Muscle layer of duodenum (tissue), 2 donors: Measurements from ENCODE around the gene TEX22.

ENCODE experiments used
- H3K27ac ChIP-seq: one replicate; pipeline ENCODE4 v1.7.0; 2013; ENCODE audit warnings: mild to moderate bottlenecking, low read length
- H3K27me3 ChIP-seq: one replicate; pipeline ENCODE4 v1.7.0; 2013; ENCODE audit warnings: low read depth, mild to moderate bottlenecking, control low read depth, low read length
- H3K36me3 ChIP-seq, 2 donors: one replicate each; pipeline ENCODE4 v1.7.0; 2013; ENCODE audit warnings: low read length in 2 of 2, control low read depth in 1 of 2, mild to moderate bottlenecking in 1 of 2; ENCODE audit not compliant: insufficient read depth in 2 of 2, control insufficient read depth in 1 of 2
- H3K4me1 ChIP-seq, 2 donors: one replicate each; pipeline ENCODE4 v1.7.0; 2013; ENCODE audit warnings: low read length in 2 of 2, mild to moderate bottlenecking in 2 of 2, control low read depth in 1 of 2, moderate library complexity in 1 of 2; ENCODE audit not compliant: insufficient read depth in 2 of 2, control insufficient read depth in 1 of 2
- H3K4me3 ChIP-seq, 2 donors: one replicate each; pipeline ENCODE4 v1.7.0; 2013; ENCODE audit warnings: low read length in 2 of 2, low read depth in 1 of 2, mild to moderate bottlenecking in 1 of 2
- H3K9me3 ChIP-seq, 2 donors: one replicate each; pipeline ENCODE4 v1.7.0; 2013; ENCODE audit warnings: low read length in 2 of 2, control low read depth in 1 of 2, mild to moderate bottlenecking in 1 of 2; ENCODE audit not compliant: control insufficient read depth in 1 of 2
- donor health status: healthy.

Gene TEX22

GRCh38 chr14:105439710-105440553, 41.6 kb downstream of the TEX22 start:
- peaks cover 0 to 8% of the 10 kb centered on the region in 2 donors for H3K4me1 ChIP-seq
- no peak overlapping the region for H3K4me3 ChIP-seq
- no peak overlapping the region for H3K27ac ChIP-seq
- H3K27me3 ChIP-seq: no peaks in the 10 kb centered on the region
- H3K36me3 ChIP-seq: peaks cover 0 to 19% of the 10 kb centered on the region in 2 donors
- H3K9me3 ChIP-seq: no peaks in the 10 kb centered on the region

GRCh38 chr14:105440554-105440900, 42.2 kb downstream of the TEX22 start:
- Histone ChIP-seq H3K27ac (no peak overlapping the region), H3K36me3 (peaks cover 0 to 19% of the 10 kb centered on the region in 2 donors), H3K9me3 (no peaks in the 10 kb centered on the region), H3K4me3 (no peak overlapping the region), H3K4me1 (peaks cover 0 to 8% of the 10 kb centered on the region in 2 donors), H3K27me3 (no peaks in the 10 kb centered on the region)

GRCh38 chr14:105440992-105441391, 42.7 kb downstream of the TEX22 start:
- no peak overlapping the region for H3K4me3 ChIP-seq
- H3K9me3 ChIP-seq: no peaks in the 10 kb centered on the region
- no peak overlapping the region for H3K27ac ChIP-seq
- H3K36me3 ChIP-seq: peaks cover 0 to 19% of the 10 kb centered on the region in 2 donors
- no peaks in the 10 kb centered on the region for H3K27me3 ChIP-seq
- peaks cover 0 to 8% of the 10 kb centered on the region in 2 donors for H3K4me1 ChIP-seq

GRCh38 chr14:105442125-105442524, 43.8 kb downstream of the TEX22 start:
- no peaks in the 10 kb centered on the region for H3K27me3 ChIP-seq
- no peaks in the 10 kb centered on the region for H3K9me3 ChIP-seq
- H3K4me3 ChIP-seq: no peak overlapping the region
- peaks cover 0 to 8% of the 10 kb centered on the region in 2 donors for H3K4me1 ChIP-seq
- H3K36me3 ChIP-seq: peaks cover 0 to 19% of the 10 kb centered on the region in 2 donors
- no peak overlapping the region for H3K27ac ChIP-seq

- H3K36me3 ChIP-seq: peaks cover 0 to 19% of the 10 kb centered on the region in 2 donors
- H3K4me1 ChIP-seq: peaks cover 0 to 4% of the 10 kb centered on the region in 2 donors
- no peaks in the 10 kb centered on the region for H3K27me3 ChIP-seq
- H3K4me3 ChIP-seq: no peak overlapping the region
- no peak overlapping the region for H3K27ac ChIP-seq
- H3K9me3 ChIP-seq: no peaks in the 10 kb centered on the region
These were observed 44.5 kb downstream of the TEX22 start for GRCh38 chr14:105442834-105443233.

- Histone ChIP-seq H3K4me3 (no peak overlapping the region), H3K9me3 (no peaks in the 10 kb centered on the region), H3K4me1 (peaks cover 0 to 11% of the 10 kb centered on the region in 2 donors), H3K36me3 (peaks cover 0 to 20% of the 10 kb centered on the region in 2 donors), H3K27me3 (no peaks in the 10 kb centered on the region), H3K27ac (no peak overlapping the region)
These were observed 46.5 kb downstream of the TEX22 start for GRCh38 chr14:105444859-105445258.

- H3K27me3 ChIP-seq: no peaks in the 10 kb centered on the region
- no peaks in the 10 kb centered on the region for H3K9me3 ChIP-seq
- peaks cover 0 to 11% of the 10 kb centered on the region in 2 donors for H3K4me1 ChIP-seq
- H3K4me3 ChIP-seq: no peak overlapping the region
- H3K27ac ChIP-seq: no peak overlapping the region
- H3K36me3 ChIP-seq: peaks cover 0 to 20% of the 10 kb centered on the region in 2 donors
These were observed 47.0 kb downstream of the TEX22 start for GRCh38 chr14:105445290-105445689.

- Histone ChIP-seq H3K36me3 (peaks cover 5 to 29% of the 10 kb centered on the region in 2 donors), H3K4me1 (peaks cover 0 to 11% of the 10 kb centered on the region in 2 donors), H3K27ac (no peak overlapping the region)
These were observed 47.8 kb downstream of the TEX22 start for GRCh38 chr14:105445901-105446845.

GRCh38 chr14:105446971-105447370, 48.6 kb downstream of the TEX22 start:
- Histone ChIP-seq H3K36me3 (peaks cover 7 to 32% of the 10 kb centered on the region in 2 donors), H3K4me3 (no peak overlapping the region)

More at GRCh38 chr14:105445901-105446845, 47.8 kb downstream of the TEX22 start:
- Histone ChIP-seq H3K27me3 (no peaks in the 10 kb centered on the region), H3K9me3 (no peaks in the 10 kb centered on the region), H3K4me3 (no peak overlapping the region)

GRCh38 chr14:105447651-105448640, 49.6 kb downstream of the TEX22 start:
- no peaks in the 10 kb centered on the region for H3K27me3 ChIP-seq
- H3K4me1 ChIP-seq: peaks cover 0 to 11% of the 10 kb centered on the region in 2 donors
- no peaks in the 10 kb centered on the region for H3K9me3 ChIP-seq
- no peak overlapping the region for H3K27ac ChIP-seq
- peaks cover 7 to 26% of the 10 kb centered on the region in 2 donors for H3K36me3 ChIP-seq
- no peak overlapping the region for H3K4me3 ChIP-seq

More at GRCh38 chr14:105446971-105447370, 48.6 kb downstream of the TEX22 start:
- Histone ChIP-seq H3K4me1 (peaks cover 0 to 11% of the 10 kb centered on the region in 2 donors), H3K9me3 (no peaks in the 10 kb centered on the region), H3K27me3 (no peaks in the 10 kb centered on the region), H3K27ac (no peak overlapping the region)
